HepG2 (cell line): Measurements from ENCODE around the gene PSMB11. TPM values are rescaled to one million over a fixed set of nuclear protein-coding genes. Genes with fewer than 3 reads are reported as not detected.
A peak's percentile ranks its signal among the peaks of the same experiment; 100 is the strongest.

Source experiments
- ATF7 ChIP-seq, 2 experiments: fragments of 450-650 bp in 1 of 2; sonication (generic) in 1 of 2; formaldehyde crosslinking in 1 of 2; IDR thresholded peaks; 2 replicates each; pipeline versions ENCODE4 v1.4.0 to v1.6.1; 2016 to 2020; ENCODE audit warnings: antibody characterized with exemption in 1 of 2, mild to moderate bottlenecking in 1 of 2, missing genetic modification reagents in 1 of 2
- DDIT3 ChIP-seq: sonication (generic); formaldehyde crosslinking; IDR thresholded peaks from 2 replicates; pipeline ENCODE4 v1.4.0; 2020; ENCODE audit warnings: mild to moderate bottlenecking, missing genetic modification reagents
- KLF16 ChIP-seq, 2 experiments: sonication (generic) in 1 of 2; formaldehyde crosslinking in 1 of 2; IDR thresholded peaks; 2 replicates each; pipeline versions ENCODE4 v1.6.1 to v1.8.0; 2016 to 2023; ENCODE audit warnings: missing genetic modification reagents in 2 of 2, missing compliant biosample characterization in 1 of 2
- NFATC3 ChIP-seq: sonication (generic); formaldehyde crosslinking; IDR thresholded peaks from 2 replicates; pipeline ENCODE4 v1.5.1; 2020; ENCODE audit warnings: mild to moderate bottlenecking, missing genetic modification reagents
- PCBP1 ChIP-seq: fragments of 200-400 bp; formaldehyde crosslinking; IDR thresholded peaks from 2 replicates; pipeline ENCODE4 v1.6.1; 2017; ENCODE audit warnings: mild to moderate bottlenecking, low read depth, low read length, borderline replicate concordance
- RAD21 ChIP-seq: fragments of 450-650 bp; formaldehyde crosslinking; IDR thresholded peaks from 2 replicates; pipeline ENCODE4 v1.5.0; 2020; ENCODE audit warnings: mild to moderate bottlenecking
- RAD51 ChIP-seq: fragments of 450-650 bp; IDR thresholded peaks from 2 replicates; pipeline ENCODE4 v1.6.1; 2016; ENCODE audit warnings: borderline replicate concordance
- SMAD3 ChIP-seq: sonication (generic); formaldehyde crosslinking; IDR thresholded peaks from 2 replicates; pipeline ENCODE4 v1.4.0; 2020; ENCODE audit warnings: missing genetic modification reagents
- SP5 ChIP-seq: IDR thresholded peaks from 2 replicates; pipeline ENCODE4 v1.6.1; 2016; ENCODE audit warnings: low read depth, borderline replicate concordance
- STAG1 ChIP-seq: sonication (generic); formaldehyde crosslinking; IDR thresholded peaks from 2 replicates; pipeline ENCODE4 v1.4.0; 2020; ENCODE audit warnings: missing genetic modification reagents
- XRCC5 ChIP-seq: fragments of 200-400 bp; formaldehyde crosslinking; optimal IDR thresholded peaks from 2 replicates; pipeline ENCODE3; 2017; ENCODE audit warnings: mild to moderate bottlenecking, low read length
- ZBTB20 ChIP-seq: sonication (generic); formaldehyde crosslinking; IDR thresholded peaks from 2 replicates; pipeline ENCODE4 v1.8.1; 2023; ENCODE audit warnings: missing genetic modification reagents, low read depth, mild to moderate bottlenecking, borderline replicate concordance
- ZBTB43 ChIP-seq: sonication (generic); formaldehyde crosslinking; conservative IDR thresholded peaks from 2 replicates; pipeline ENCODE4 v1.4.0; 2020; ENCODE audit warnings: missing genetic modification reagents
- ZNF224 ChIP-seq: sonication (generic); formaldehyde crosslinking; IDR thresholded peaks from 2 replicates; pipeline ENCODE4 v1.5.0; 2020; ENCODE audit warnings: mild to moderate bottlenecking, missing genetic modification reagents
- ZNF225 ChIP-seq: sonication (generic); formaldehyde crosslinking; IDR thresholded peaks from 2 replicates; pipeline ENCODE4 v1.4.0; 2020; ENCODE audit warnings: mild to moderate bottlenecking, missing genetic modification reagents
- ZNF232 ChIP-seq: sonication (generic); formaldehyde crosslinking; IDR thresholded peaks from 2 replicates; pipeline ENCODE4 v1.4.0; 2020; ENCODE audit warnings: missing genetic modification reagents, borderline replicate concordance
- ZNF329 ChIP-seq: sonication (generic); formaldehyde crosslinking; IDR thresholded peaks from 2 replicates; pipeline ENCODE4 v1.9.0; 2021; ENCODE audit warnings: low read depth, mild to moderate bottlenecking, missing genetic modification reagents
- ZNF350 ChIP-seq: sonication (generic); formaldehyde crosslinking; IDR thresholded peaks from 2 replicates; pipeline ENCODE4 v1.4.0; 2020; ENCODE audit warnings: mild to moderate bottlenecking, low read depth, missing genetic modification reagents, borderline replicate concordance
- ZNF446 ChIP-seq: sonication (generic); formaldehyde crosslinking; IDR thresholded peaks from 2 replicates; pipeline ENCODE4 v1.5.0; 2020; ENCODE audit warnings: mild to moderate bottlenecking, missing genetic modification reagents
- ZNF616 ChIP-seq: sonication (generic); formaldehyde crosslinking; IDR thresholded peaks from 2 replicates; pipeline ENCODE4 v1.5.0; 2020; ENCODE audit warnings: low read depth, mild to moderate bottlenecking, missing genetic modification reagents
- ZNF674 ChIP-seq: sonication (generic); formaldehyde crosslinking; IDR thresholded peaks from 2 replicates; pipeline ENCODE4 v1.5.0; 2020; ENCODE audit warnings: low read depth, mild to moderate bottlenecking, missing genetic modification reagents
- ZNF7 ChIP-seq: IDR thresholded peaks from 2 replicates; pipeline ENCODE4 v1.6.1; 2016; ENCODE audit warnings: missing biosample characterization, missing genetic modification reagents
- ZNF709 ChIP-seq: sonication (generic); formaldehyde crosslinking; IDR thresholded peaks from 2 replicates; pipeline ENCODE4 v1.5.0; 2020; ENCODE audit warnings: mild to moderate bottlenecking, missing genetic modification reagents
- ZSCAN12 ChIP-seq: sonication (generic); formaldehyde crosslinking; IDR thresholded peaks from 2 replicates; pipeline ENCODE4 v1.9.0; 2021; ENCODE audit warnings: mild to moderate bottlenecking, missing genetic modification reagents
- ZSCAN20 ChIP-seq: sonication (generic); formaldehyde crosslinking; IDR thresholded peaks from 2 replicates; pipeline ENCODE4 v1.4.0; 2020; ENCODE audit warnings: missing genetic modification reagents, mild to moderate bottlenecking, borderline replicate concordance
- ZSCAN22 ChIP-seq: sonication (generic); formaldehyde crosslinking; IDR thresholded peaks from 2 replicates; pipeline ENCODE4 v1.4.0; 2020; ENCODE audit warnings: mild to moderate bottlenecking, missing genetic modification reagents
- polyA plus RNA-seq, 8 experiments: library from polyadenylated mRNA; depleted of rRNA in 3 of 8; stranded (reverse) in 7 of 8; unstranded in 1 of 8; fragments of >200 nt; fragmentation: Illumina TruSeq in 4 of 8; extraction: Trizol in 4 of 8; gene quantifications; 2 replicates each; pipeline versions ENCODE4 v1.2.1 to v1.2.3, GENCODE V29; 2011 to 2016; ENCODE audit warnings: low read depth in 4 of 8, missing spikeins in 1 of 8, mixed read lengths in 1 of 8; ENCODE audit not compliant: insufficient read depth in 1 of 8
- total RNA-seq, 5 experiments: library from RNA; depleted of rRNA; stranded (reverse); fragments of >200 nt; fragmentation: Illumina TruSeq; extraction: Trizol; gene quantifications; 2 replicates each; pipeline ENCODE4 v1.2.3, GENCODE V29; 2016; ENCODE audit warnings: low read depth in 1 of 5
- TF ChIP-seq, protein P1 (sequence below): sonication (generic); formaldehyde crosslinking; IDR thresholded peaks from 2 replicates; pipeline ENCODE4 v1.4.0; 2020; ENCODE audit warnings: missing genetic modification reagents, borderline replicate concordance
- TF ChIP-seq, protein P2 (sequence below): IDR thresholded peaks from 2 replicates; pipeline ENCODE4 v1.6.1; 2016; ENCODE audit warnings: mild to moderate bottlenecking, missing biosample characterization, missing genetic modification reagents

PSMB11 gene
- total and polyA plus RNA-seq, 2 of the 13 experiments (the other 11 are each of a cell fraction or from before 2014, with no cell fraction given): not detected

DNA sequence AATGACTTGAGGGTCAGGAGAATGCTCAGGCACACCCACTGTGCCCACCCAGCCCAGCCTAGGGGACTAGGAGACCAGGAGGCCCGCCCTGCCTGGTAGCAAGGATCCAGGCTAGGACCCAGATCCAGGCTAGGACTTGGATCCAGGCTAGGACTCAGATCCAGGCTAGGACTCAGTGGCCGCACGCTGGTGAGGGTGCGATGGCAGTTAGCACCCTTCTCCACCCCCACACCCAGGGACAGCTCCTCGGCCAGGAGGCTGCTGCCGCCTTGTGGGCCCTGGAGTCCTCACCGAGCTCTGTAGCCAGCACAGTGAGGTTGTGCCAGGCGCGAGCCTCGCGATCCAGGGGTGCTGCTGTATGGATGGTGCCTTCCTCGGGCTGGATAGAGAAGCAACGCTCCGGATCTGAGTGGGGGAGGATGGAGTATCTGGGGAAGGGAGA, 10.2 kb downstream of the PSMB11 start (continued):
- TF ChIP-seq, protein P1, sequence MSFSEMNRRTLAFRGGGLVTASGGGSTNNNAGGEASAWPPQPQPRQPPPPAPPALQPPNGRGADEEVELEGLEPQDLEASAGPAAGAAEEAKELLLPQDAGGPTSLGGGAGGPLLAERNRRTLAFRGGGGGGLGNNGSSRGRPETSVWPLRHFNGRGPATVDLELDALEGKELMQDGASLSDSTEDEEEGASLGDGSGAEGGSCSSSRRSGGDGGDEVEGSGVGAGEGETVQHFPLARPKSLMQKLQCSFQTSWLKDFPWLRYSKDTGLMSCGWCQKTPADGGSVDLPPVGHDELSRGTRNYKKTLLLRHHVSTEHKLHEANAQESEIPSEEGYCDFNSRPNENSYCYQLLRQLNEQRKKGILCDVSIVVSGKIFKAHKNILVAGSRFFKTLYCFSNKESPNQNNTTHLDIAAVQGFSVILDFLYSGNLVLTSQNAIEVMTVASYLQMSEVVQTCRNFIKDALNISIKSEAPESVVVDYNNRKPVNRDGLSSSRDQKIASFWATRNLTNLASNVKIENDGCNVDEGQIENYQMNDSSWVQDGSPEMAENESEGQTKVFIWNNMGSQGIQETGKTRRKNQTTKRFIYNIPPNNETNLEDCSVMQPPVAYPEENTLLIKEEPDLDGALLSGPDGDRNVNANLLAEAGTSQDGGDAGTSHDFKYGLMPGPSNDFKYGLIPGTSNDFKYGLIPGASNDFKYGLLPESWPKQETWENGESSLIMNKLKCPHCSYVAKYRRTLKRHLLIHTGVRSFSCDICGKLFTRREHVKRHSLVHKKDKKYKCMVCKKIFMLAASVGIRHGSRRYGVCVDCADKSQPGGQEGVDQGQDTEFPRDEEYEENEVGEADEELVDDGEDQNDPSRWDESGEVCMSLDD (CRISPR knock-in tag): no peak
- TF ChIP-seq RAD21 (CRISPR knock-in tag): peak; percentile 97
- no peak for TF ChIP-seq ZBTB43 (CRISPR knock-in tag)
- no peak for TF ChIP-seq ZNF329 (CRISPR knock-in tag)
- TF ChIP-seq ZBTB20: peak; percentile 82; the same call in 1 of the 2 replicates
- TF ChIP-seq KLF16 (CRISPR knock-in tag; IDR thresholded peaks at IDR 0.05): no peak
- TF ChIP-seq RAD51: no peak
- TF ChIP-seq PCBP1: 0 out of 2 replicates have a peak, but pooled peaks have one; percentile 33
- no peak for TF ChIP-seq NFATC3 (CRISPR knock-in tag)
- 0 out of 2 replicates have a peak, but pooled peaks have one; percentile 14 for TF ChIP-seq ZNF7 (CRISPR knock-in tag)
- TF ChIP-seq ZNF232: 0 out of 2 replicates have a peak, but pooled peaks have one; percentile 39
- peak; percentile 78; the same call in 1 of the 2 replicates for TF ChIP-seq ZNF225 (CRISPR knock-in tag)
- TF ChIP-seq ZNF350 (CRISPR knock-in tag): peak; percentile 10; the same call in 1 of the 2 replicates
- peak; percentile 68; the same call in 1 of the 2 replicates for TF ChIP-seq ZNF616 (CRISPR knock-in tag)
- no peak for TF ChIP-seq ZSCAN22 (CRISPR knock-in tag)
- TF ChIP-seq SMAD3: no peak
- no peak for TF ChIP-seq ZSCAN12
- TF ChIP-seq, protein P2, sequence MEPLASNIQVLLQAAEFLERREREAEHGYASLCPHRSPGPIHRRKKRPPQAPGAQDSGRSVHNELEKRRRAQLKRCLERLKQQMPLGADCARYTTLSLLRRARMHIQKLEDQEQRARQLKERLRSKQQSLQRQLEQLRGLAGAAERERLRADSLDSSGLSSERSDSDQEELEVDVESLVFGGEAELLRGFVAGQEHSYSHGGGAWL (CRISPR knock-in tag): no peak
- no peak for TF ChIP-seq ATF7 (IDR thresholded peaks at IDR 0.05)
- TF ChIP-seq ATF7 (CRISPR knock-in tag; IDR thresholded peaks at IDR 0.05): 0 out of 2 replicates have a peak, but pooled peaks have one; percentile 30
- peak; percentile 96 for TF ChIP-seq STAG1 (CRISPR knock-in tag)
- peak; percentile 45; the same call in 1 of the 2 replicates for TF ChIP-seq SP5 (CRISPR knock-in tag)
- no peak for TF ChIP-seq DDIT3 (CRISPR knock-in tag)
- no peak for TF ChIP-seq ZSCAN20
- TF ChIP-seq ZNF224: no peak
- no peak for TF ChIP-seq ZNF709 (CRISPR knock-in tag)
- TF ChIP-seq ZNF674 (CRISPR knock-in tag): 0 out of 2 replicates have a peak, but pooled peaks have one; percentile 36
- peak; percentile 63 for TF ChIP-seq XRCC5
- TF ChIP-seq ZNF446 (CRISPR knock-in tag): no peak
